SK-N-SH (cell line): ENCODE data around the gene KDM4C.

Experiments
- CTCF ChIP-seq: fragments of 200-600 bp; sonication (generic); IDR thresholded peaks from 2 replicates; pipeline ENCODE4 v1.6.1; 2017; ENCODE audit warnings: antibody characterized with exemption, mild to moderate bottlenecking, moderate library complexity
- NRF1 ChIP-seq: IDR thresholded peaks from 2 replicates; pipeline ENCODE4 v1.6.1; 2012; ENCODE audit warnings: low read depth, mild to moderate bottlenecking, low read length
- REST ChIP-seq: IDR thresholded peaks from 2 replicates; pipeline ENCODE4 v1.6.1; 2012; ENCODE audit warnings: mild to moderate bottlenecking, low read depth, low read length, moderate library complexity
- TAF1 ChIP-seq: IDR thresholded peaks from 2 replicates; pipeline ENCODE4 v1.6.1; 2012; ENCODE audit warnings: low read depth, mild to moderate bottlenecking, low read length, moderate library complexity, borderline replicate concordance
- USF1 ChIP-seq: IDR thresholded peaks from 2 replicates; pipeline ENCODE4 v1.4.0; 2012; ENCODE audit warnings: low read depth, borderline replicate concordance
- ZBTB33 ChIP-seq: IDR thresholded peaks from 2 replicates; pipeline ENCODE4 v1.4.0; 2012; ENCODE audit warnings: low read depth, borderline replicate concordance

GRCh38 chr9:6973762-6974161, 216.0 kb downstream of the KDM4C start:
- TF ChIP-seq CTCF (no peak), NRF1 (no peak), ZBTB33 (no peak), REST (no peak), USF1 (no peak), TAF1 (no peak)
